ENCODE data around the gene MBNL1. TPM values are rescaled to one million over a fixed set of nuclear protein-coding genes. Genes with fewer than 3 reads are reported as not detected.

Gene MBNL1
- total RNA-seq, 5 donors from 2014 or later (not counting 1 experiment from before 2014, with no cell fraction given), result 408 to 705 (median 423) TPM

DNA sequence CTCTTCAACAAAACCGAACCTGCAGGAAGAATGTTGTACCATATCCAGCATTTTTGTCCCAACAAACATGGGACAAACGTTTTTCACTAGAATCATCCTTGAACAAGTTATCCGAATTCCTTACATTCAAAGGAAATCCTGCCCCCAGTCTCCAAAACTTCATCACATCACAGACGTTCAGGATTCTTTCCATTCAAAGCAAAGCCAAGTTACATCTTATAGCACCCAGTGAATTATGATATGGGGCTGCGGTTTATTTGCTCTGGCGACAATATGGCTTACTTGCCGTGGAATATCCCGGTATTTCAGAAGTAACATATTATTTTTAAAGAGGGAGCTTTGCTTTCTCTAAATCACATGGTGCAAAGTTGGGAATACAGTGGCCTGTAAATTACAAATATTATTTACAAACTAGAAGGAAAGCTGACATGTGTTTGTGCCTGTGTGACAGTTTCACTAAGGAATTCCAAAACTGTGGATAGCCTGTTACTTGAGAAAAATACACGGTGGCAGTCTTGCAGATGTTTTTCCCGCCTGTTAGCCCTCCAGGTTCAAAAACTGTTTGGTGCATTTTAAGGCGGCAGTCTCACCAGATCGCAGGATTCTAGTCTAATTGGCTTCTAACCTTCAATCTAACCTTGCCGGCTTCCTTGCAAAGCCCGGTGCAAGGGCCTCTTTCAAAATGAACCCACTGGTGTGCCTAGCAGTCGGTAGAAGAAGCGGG, 736 bp upstream of the MBNL1 start:
- H3K27me3 Mint-ChIP-seq, result no peaks in the 10 kb centered on the region
- peaks cover 62 to 75% (median 65%) of the 10 kb centered on the region in 3 donors for H3K4me1 Mint-ChIP-seq
- WGBS (ENCODE audit: insufficient coverage), result 4% methylated on average over 11 of the region's 16 CpGs
- ChIA-PET POLR2A (interaction anchor here (0.6 to 3.3 kb wide), 30 partner anchors 7 to 1875 kb away, joined by 3 to 51 read pairs (median 4); partner anchors contain the start of gene GPR171 (in 1 of the 2)), CTCF (interaction anchor here (0.6 to 3.1 kb wide), 10 partner anchors 10 to 192 kb away, joined by 3 to 17 read pairs (median 5); no protein-coding TSS in a partner anchor)
- ATAC-seq (replicated peaks in 1 of 4) (no peak), DNase-seq (no peak)
- H3K27ac Mint-ChIP-seq, result peak overlapping the region; percentile 94
- H3K4me1 ChIP-seq (ENCODE audit: control insufficient read depth in 1 of 2, extremely low read depth in 1 of 2, insufficient read depth in 2 of 2, low read length in 2 of 2), result peaks cover 23 to 52% of the 10 kb centered on the region in 2 experiments
- H3K9me3 ChIP-seq, result no peaks in the 10 kb centered on the region
- H3K36me3 ChIP-seq (ENCODE audit: control insufficient read depth in 2 of 2, extremely low read depth in 1 of 2, insufficient read depth in 1 of 2, low read length in 1 of 2), result no peaks in the 10 kb centered on the region
- no peaks in the 10 kb centered on the region for H3K27me3 ChIP-seq (replicated peaks in 1 of 2; ENCODE audit: control insufficient read depth in 2 of 2, extremely low read depth in 1 of 2, insufficient read depth in 2 of 2, low read length in 1 of 2)
- H3K36me3 Mint-ChIP-seq, result peaks cover 30% of the 10 kb centered on the region
- no peaks in the 10 kb centered on the region for H3K9me3 Mint-ChIP-seq
- H3K4me3 Mint-ChIP-seq, result peak overlapping the region; percentile 85 to 99 (median 86)
- peak overlapping the region; percentile 95 for H3K27ac ChIP-seq (ENCODE audit: low read length)
- H3K4me3 ChIP-seq (ENCODE audit: control insufficient read depth in 1 of 2, extremely low read depth in 1 of 2, low read length in 1 of 2), result peak overlapping the region; percentile 77 to 99

DNA sequence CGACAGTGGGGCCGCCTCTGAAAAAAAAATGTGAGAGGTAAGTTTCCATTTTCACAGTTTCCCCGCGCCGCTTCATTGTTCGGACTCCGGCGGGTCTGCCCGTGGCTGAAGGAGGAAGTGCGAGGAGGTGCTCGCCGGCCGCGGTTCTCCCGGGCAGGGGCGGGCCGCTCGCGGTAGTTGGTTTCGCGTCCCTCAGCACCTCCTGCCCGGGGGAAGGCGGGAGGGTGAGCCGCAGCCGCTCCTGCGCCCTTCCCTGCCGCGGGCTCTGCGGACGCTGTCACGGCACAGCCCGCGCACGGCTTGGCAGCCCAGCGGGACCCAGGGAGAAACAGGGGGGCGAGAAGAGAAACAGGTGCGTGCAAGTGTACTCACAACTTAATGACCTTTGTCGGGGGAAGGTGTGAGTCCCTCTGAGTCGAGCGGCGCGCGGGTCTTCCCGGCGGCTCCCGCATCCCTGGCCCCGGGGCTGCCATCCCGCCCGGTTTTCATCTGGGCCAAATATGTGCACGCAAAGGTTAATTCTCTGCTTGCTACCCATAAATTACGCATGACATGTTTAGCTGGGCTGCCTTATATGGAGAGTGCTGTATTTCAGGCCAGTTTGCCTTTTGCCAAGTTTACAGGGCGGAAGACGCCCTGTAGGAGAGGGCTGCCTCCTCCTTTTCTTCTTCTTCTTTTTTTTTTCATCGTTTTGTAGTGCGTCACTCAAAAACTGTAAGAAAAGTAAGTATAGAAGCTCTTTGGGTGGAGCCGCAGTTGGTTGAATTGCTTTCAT, 514 bp downstream of the MBNL1 start:
- Histone ChIP-seq H3K27ac (ENCODE audit: low read length) (peak overlapping the region; percentile 95), H3K27me3 (replicated peaks in 1 of 2; ENCODE audit: control insufficient read depth in 2 of 2, extremely low read depth in 1 of 2, insufficient read depth in 2 of 2, low read length in 1 of 2) (no peaks in the 10 kb centered on the region), H3K4me1 (ENCODE audit: control insufficient read depth in 1 of 2, extremely low read depth in 1 of 2, insufficient read depth in 2 of 2, low read length in 2 of 2) (peaks cover 20 to 61% of the 10 kb centered on the region in 2 experiments), H3K9me3 (no peaks in the 10 kb centered on the region), H3K36me3 (ENCODE audit: control insufficient read depth in 2 of 2, extremely low read depth in 1 of 2, insufficient read depth in 1 of 2, low read length in 1 of 2) (no peaks in the 10 kb centered on the region), H3K4me3 (ENCODE audit: control insufficient read depth in 1 of 2, extremely low read depth in 1 of 2, low read length in 1 of 2) (peak overlapping the region; percentile 77 to 99)
- peak; percentile 38 to 85 (median 63) for DNase-seq
- POLR2A ChIA-PET, result interaction anchor here (0.6 to 3.3 kb wide), 44 partner anchors 8 to 1066 kb away, joined by 3 to 51 read pairs (median 5); partner anchors contain the start of gene GPR171 (in 1 of the 2)
- Mint-ChIP-seq H3K27ac (peak overlapping the region; percentile 90 to 94), H3K9me3 (no peaks in the 10 kb centered on the region), H3K4me3 (peak overlapping the region; percentile 85 to 99 (median 86)), H3K36me3 (peaks cover 20% of the 10 kb centered on the region), H3K27me3 (no peaks in the 10 kb centered on the region), H3K4me1 (peaks cover 62 to 76% (median 63%) of the 10 kb centered on the region in 3 donors)
- peak; percentile 64 to 76 (median 66) for ATAC-seq (replicated peaks in 1 of 4)
- CTCF ChIA-PET, result interaction anchor here (0.6 to 3.1 kb wide), 15 partner anchors 9 to 349 kb away, joined by 3 to 17 read pairs (median 5); no protein-coding TSS in a partner anchor
- under 1% methylated on average over 46 of the region's 56 CpGs for WGBS (ENCODE audit: insufficient coverage)

DNA sequence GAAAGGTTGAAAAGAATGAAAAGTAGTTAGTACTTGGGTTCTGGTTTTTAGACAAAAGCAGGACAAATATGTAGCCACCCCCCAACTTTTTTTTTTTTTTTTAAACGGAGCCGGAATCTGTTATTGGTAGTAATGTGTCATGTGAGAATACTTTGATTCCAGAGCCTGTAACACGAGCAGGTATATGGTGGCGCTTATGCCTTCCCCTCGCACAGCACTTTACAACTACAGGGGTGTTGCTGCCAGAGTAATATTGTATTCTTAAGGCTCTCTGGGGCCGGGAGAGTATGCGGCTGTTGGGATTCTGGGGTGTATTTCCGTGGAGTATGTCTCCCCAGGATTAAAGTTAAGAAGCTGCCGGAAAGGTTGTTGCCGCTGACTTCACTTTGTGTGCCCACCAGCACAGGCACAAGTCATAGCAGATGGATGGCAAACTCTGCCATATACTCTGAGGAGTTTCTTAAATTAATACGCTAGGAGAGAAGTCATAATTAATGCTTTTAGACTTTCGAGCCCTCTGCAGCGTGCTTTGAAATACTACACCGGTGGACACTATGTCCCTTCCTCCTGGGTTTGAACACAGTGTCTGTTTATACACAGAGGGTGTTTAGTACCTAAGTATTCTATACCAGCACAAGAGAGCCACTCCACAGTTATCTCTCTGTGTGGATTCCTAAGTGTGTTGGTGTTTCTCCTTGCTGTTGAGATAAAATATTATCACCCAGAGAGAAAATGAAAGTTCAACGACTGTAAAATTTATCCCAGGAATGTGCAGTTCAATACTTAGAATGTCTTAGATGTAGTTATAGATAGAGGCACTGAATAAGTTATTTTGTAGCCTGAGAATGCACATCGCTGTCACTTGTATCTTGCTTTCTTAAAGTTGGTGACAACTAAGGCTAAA, 1.4 kb downstream of the MBNL1 start:
- H3K27me3 ChIP-seq (replicated peaks in 1 of 2; ENCODE audit: control insufficient read depth in 2 of 2, extremely low read depth in 1 of 2, insufficient read depth in 2 of 2, low read length in 1 of 2), result no peaks in the 10 kb centered on the region
- H3K36me3 ChIP-seq (ENCODE audit: control insufficient read depth in 2 of 2, extremely low read depth in 1 of 2, insufficient read depth in 1 of 2, low read length in 1 of 2), result no peaks in the 10 kb centered on the region
- peak; percentile 28 to 49 (median 36) for ATAC-seq (replicated peaks in 1 of 4)
- Mint-ChIP-seq H3K27ac (peak overlapping the region; percentile 90 to 94), H3K27me3 (no peaks in the 10 kb centered on the region), H3K4me1 (peaks cover 63 to 76% (median 64%) of the 10 kb centered on the region in 3 donors), H3K36me3 (peaks cover 20% of the 10 kb centered on the region), H3K4me3 (peak overlapping the region; percentile 85 to 99 (median 86)), H3K9me3 (no peaks in the 10 kb centered on the region)
- POLR2A ChIA-PET, result interaction anchor here (0.6 to 3.3 kb wide), 34 partner anchors 7 to 138 kb away, joined by 3 to 51 read pairs (median 6); no protein-coding TSS in a partner anchor
- peak overlapping the region; percentile 95 for H3K27ac ChIP-seq (ENCODE audit: low read length)
- no peaks in the 10 kb centered on the region for H3K9me3 ChIP-seq
- H3K4me3 ChIP-seq (ENCODE audit: control insufficient read depth in 1 of 2, extremely low read depth in 1 of 2, low read length in 1 of 2), result peak overlapping the region; percentile 77 to 99
- CTCF ChIA-PET, result interaction anchor here (0.6 to 3.1 kb wide), 12 partner anchors 8 to 348 kb away, joined by 3 to 17 read pairs (median 6); no protein-coding TSS in a partner anchor
- peaks cover 20 to 67% of the 10 kb centered on the region in 2 experiments for H3K4me1 ChIP-seq (ENCODE audit: control insufficient read depth in 1 of 2, extremely low read depth in 1 of 2, insufficient read depth in 2 of 2, low read length in 2 of 2)
- peak in 27 of 35 experiments; percentile 19 to 65 (median 44) for DNase-seq
- WGBS (ENCODE audit: insufficient coverage), result 0% methylated on average over 3 of the region's 16 CpGs

DNA sequence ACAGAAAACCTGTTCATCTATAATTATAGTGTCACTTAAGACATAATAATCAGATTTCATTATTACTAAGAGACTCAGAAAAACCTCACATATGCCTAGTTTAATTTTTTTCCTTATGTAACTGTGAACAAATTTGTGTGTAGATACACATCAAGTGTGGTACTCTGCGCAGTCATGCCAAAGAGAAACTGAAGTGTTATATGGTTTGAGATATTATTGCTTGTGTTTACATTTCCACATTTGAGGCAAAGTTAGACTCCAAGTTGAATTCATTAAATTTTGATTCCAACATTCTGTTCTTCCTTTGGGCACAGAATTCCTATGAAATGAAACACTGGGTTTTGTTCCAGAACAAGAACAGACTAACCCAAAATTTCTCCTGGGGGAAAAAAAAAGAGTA, 2.2 kb downstream of the MBNL1 start:
- WGBS (ENCODE audit: insufficient coverage), result no CpG with 5 or more reads among the region's 1 CpG
- Mint-ChIP-seq H3K9me3 (no peaks in the 10 kb centered on the region), H3K27me3 (no peaks in the 10 kb centered on the region), H3K4me1 (peaks cover 60 to 76% (median 62%) of the 10 kb centered on the region in 3 donors), H3K27ac (peak overlapping the region; percentile 90 to 94), H3K36me3 (peaks cover 20% of the 10 kb centered on the region), H3K4me3 (peak overlapping the region; percentile 85 to 99 (median 86))
- CTCF ChIA-PET, result no interaction called here
- ATAC-seq (replicated peaks in 1 of 4), result no peak
- peak overlapping the region; percentile 77 to 99 for H3K4me3 ChIP-seq (ENCODE audit: control insufficient read depth in 1 of 2, extremely low read depth in 1 of 2, low read length in 1 of 2)
- peaks cover 25 to 67% of the 10 kb centered on the region in 2 experiments for H3K4me1 ChIP-seq (ENCODE audit: control insufficient read depth in 1 of 2, extremely low read depth in 1 of 2, insufficient read depth in 2 of 2, low read length in 2 of 2)
- no peaks in the 10 kb centered on the region for H3K9me3 ChIP-seq
- no peak for DNase-seq
- no peaks in the 10 kb centered on the region for H3K27me3 ChIP-seq (replicated peaks in 1 of 2; ENCODE audit: control insufficient read depth in 2 of 2, extremely low read depth in 1 of 2, insufficient read depth in 2 of 2, low read length in 1 of 2)
- H3K36me3 ChIP-seq (ENCODE audit: control insufficient read depth in 2 of 2, extremely low read depth in 1 of 2, insufficient read depth in 1 of 2, low read length in 1 of 2), result no peaks in the 10 kb centered on the region
- H3K27ac ChIP-seq (ENCODE audit: low read length), result peak overlapping the region; percentile 95
- POLR2A ChIA-PET, result interaction anchor here in 1 of 2 donors (0.8 kb wide), 1 partner anchor 26 kb away, joined by 3 read pairs; no protein-coding TSS in a partner anchor

DNA sequence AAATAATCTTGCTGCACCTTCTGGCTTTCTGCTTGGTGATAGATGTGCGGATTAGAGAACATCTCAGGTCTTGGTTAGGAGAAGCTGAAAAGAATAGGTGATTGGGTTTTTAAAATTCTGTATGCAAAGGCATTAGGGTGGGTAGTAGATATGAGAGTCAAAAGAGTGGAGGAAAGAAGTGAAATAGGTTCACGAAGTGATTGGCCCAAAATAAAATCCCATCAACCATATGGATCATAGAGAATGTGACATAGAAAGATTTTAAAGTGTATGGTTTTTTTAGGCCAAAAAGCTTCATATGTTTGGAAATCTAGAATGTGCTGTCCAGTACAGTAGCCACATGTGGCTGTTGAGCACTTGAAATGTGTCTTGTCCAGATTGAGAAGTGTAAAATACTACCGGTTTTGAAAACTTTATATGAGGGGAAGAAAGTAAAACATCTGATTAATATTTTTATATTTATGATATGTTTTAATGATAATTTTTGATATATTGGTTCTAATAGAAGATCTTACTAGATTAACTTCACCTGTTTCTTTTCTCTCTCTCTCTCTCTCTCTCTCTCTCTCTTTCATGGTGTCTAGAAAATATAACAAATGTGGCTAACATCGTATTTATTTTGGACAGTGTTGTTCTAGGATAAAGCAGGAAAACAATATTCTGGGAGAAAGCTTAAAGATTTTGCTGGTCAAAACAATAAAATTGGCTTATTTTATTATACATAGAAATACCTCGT, 2.9 kb downstream of the MBNL1 start:
- H3K9me3 ChIP-seq, result no peaks in the 10 kb centered on the region
- Mint-ChIP-seq H3K27ac (peak overlapping the region; percentile 91 to 94), H3K27me3 (no peaks in the 10 kb centered on the region), H3K9me3 (no peaks in the 10 kb centered on the region), H3K36me3 (peaks cover 20% of the 10 kb centered on the region), H3K4me1 (peaks cover 60 to 76% (median 62%) of the 10 kb centered on the region in 3 donors), H3K4me3 (peak overlapping the region; percentile 85 to 99 (median 86))
- WGBS (ENCODE audit: insufficient coverage), result no CpG with 5 or more reads among the region's 5 CpGs
- H3K27me3 ChIP-seq (replicated peaks in 1 of 2; ENCODE audit: control insufficient read depth in 2 of 2, extremely low read depth in 1 of 2, insufficient read depth in 2 of 2, low read length in 1 of 2), result no peaks in the 10 kb centered on the region
- no peaks in the 10 kb centered on the region for H3K36me3 ChIP-seq (ENCODE audit: control insufficient read depth in 2 of 2, extremely low read depth in 1 of 2, insufficient read depth in 1 of 2, low read length in 1 of 2)
- H3K4me1 ChIP-seq (ENCODE audit: control insufficient read depth in 1 of 2, extremely low read depth in 1 of 2, insufficient read depth in 2 of 2, low read length in 2 of 2), result peaks cover 20 to 66% of the 10 kb centered on the region in 2 experiments
- DNase-seq (no peak), ATAC-seq (replicated peaks in 1 of 4) (no peak)
- ChIA-PET POLR2A (interaction anchor here (0.8 to 1.1 kb wide), 3 partner anchors 27 to 56 kb away, joined by 3 to 9 read pairs (median 5); no protein-coding TSS in a partner anchor), CTCF (interaction anchor here in 1 of 2 donors (0.7 to 2.0 kb wide), 4 partner anchors 27 to 1187 kb away, joined by 3 to 10 read pairs (median 4); no protein-coding TSS in a partner anchor)
- H3K27ac ChIP-seq (ENCODE audit: low read length), result peak overlapping the region; percentile 95
- peak overlapping the region; percentile 77 to 99 for H3K4me3 ChIP-seq (ENCODE audit: control insufficient read depth in 1 of 2, extremely low read depth in 1 of 2, low read length in 1 of 2)
